ENCODE data around the gene MSRB2.

- no peak for TF ChIP-seq POLR2A (IDR thresholded peaks at IDR 0.05; ENCODE audit: low read depth, low read length)
- TF ChIP-seq POLR2AphosphoS5 (IDR thresholded peaks at IDR 0.05; ENCODE audit: low read depth, low read length): no peak
These were observed 19.7 kb upstream of the MSRB2 start for GRCh38 chr10:23075672-23076071.
